Common myeloid progenitor, CD34-positive (primary cell): Measurements from ENCODE around the gene KLHL26.

Experiments
- CTCF ChIA-PET: fragments of 350-600 bp; sonication (Branson Sonifier 250); formaldehyde crosslinking; loops from one replicate; lab custom pipeline; 2021; ENCODE audit warnings: antibody characterized with exemption; lab: Charles Lee
- POLR2A ChIA-PET: fragments of 350-600 bp; sonication (Branson Sonifier 250); formaldehyde crosslinking; loops from one replicate; lab custom pipeline; 2021; ENCODE audit warnings: antibody characterized with exemption; lab: Charles Lee
- DNase-seq, 3 donors: peaks; one replicate each; pipeline versions ENCODE4 v3.0.0 to v3.0.0-alpha.2; 2013
- H3K27ac ChIP-seq, 2 experiments: 1 replicate in 1 of 2; 2 replicates in 1 of 2; pipeline ENCODE4 v1.7.0; 2013; ENCODE audit warnings: inconsistent platforms in 2 of 2, low read length in 2 of 2, mild to moderate bottlenecking in 2 of 2, low read depth in 1 of 2, moderate library complexity in 1 of 2; ENCODE audit not compliant: severe bottlenecking in 2 of 2, insufficient read depth in 1 of 2, poor library complexity in 1 of 2
- H3K27me3 ChIP-seq, 5 experiments: replicated peaks in 2 of 5; 1 replicate in 3 of 5; 2 replicates in 2 of 5; pipeline versions ENCODE4 v1.6.1 to v1.7.0; 2013; ENCODE audit warnings: low read length in 4 of 5, mild to moderate bottlenecking in 2 of 5, moderate library complexity in 2 of 5, inconsistent platforms in 1 of 5; ENCODE audit not compliant: insufficient read depth in 5 of 5, control insufficient read depth in 4 of 5
- H3K36me3 ChIP-seq, 4 experiments: 1 replicate in 2 of 4; 2 replicates in 2 of 4; pipeline versions ENCODE4 v1.6.1 to v1.7.0; 2013; ENCODE audit warnings: low read length in 3 of 4, control low read depth in 1 of 4, mild to moderate bottlenecking in 1 of 4; ENCODE audit not compliant: control insufficient read depth in 4 of 4, insufficient read depth in 4 of 4
- H3K4me1 ChIP-seq, 4 experiments: 1 replicate in 3 of 4; 2 replicates in 1 of 4; pipeline versions ENCODE4 v1.6.1 to v1.7.1; 2013; ENCODE audit warnings: low read length in 3 of 4, mild to moderate bottlenecking in 3 of 4, control low read depth in 1 of 4, inconsistent platforms in 1 of 4, moderate library complexity in 1 of 4; ENCODE audit not compliant: control insufficient read depth in 4 of 4, insufficient read depth in 4 of 4; ENCODE audit errors: control extremely low read depth in 1 of 4
- H3K4me3 ChIP-seq, 7 experiments: 1 replicate in 4 of 7; 2 replicates in 3 of 7; pipeline versions ENCODE4 v1.5.1 to v1.7.0; 2013; ENCODE audit warnings: mild to moderate bottlenecking in 7 of 7, low read length in 6 of 7, moderate library complexity in 6 of 7, inconsistent platforms in 2 of 7, low read depth in 2 of 7, control low read depth in 1 of 7; ENCODE audit not compliant: insufficient read depth in 4 of 7, control insufficient read depth in 1 of 7; ENCODE audit errors: extremely low read depth in 1 of 7
- H3K9me3 ChIP-seq, 5 experiments: 1 replicate in 4 of 5; 2 replicates in 1 of 5; pipeline versions ENCODE4 v1.6.1 to v1.7.1; 2013; ENCODE audit warnings: low read length in 4 of 5, mild to moderate bottlenecking in 2 of 5, inconsistent platforms in 1 of 5, low read depth in 1 of 5, moderate library complexity in 1 of 5; ENCODE audit not compliant: control insufficient read depth in 4 of 5, insufficient read depth in 2 of 5; ENCODE audit errors: control extremely low read depth in 1 of 5
- WGBS: methylation state at CpG from one replicate; pipeline ENCODE4 v1.1.5; 2013; ENCODE audit not compliant: insufficient coverage; 5-methylcytosine and 5-hydroxymethylcytosine counted together

The KLHL26 gene

DNA sequence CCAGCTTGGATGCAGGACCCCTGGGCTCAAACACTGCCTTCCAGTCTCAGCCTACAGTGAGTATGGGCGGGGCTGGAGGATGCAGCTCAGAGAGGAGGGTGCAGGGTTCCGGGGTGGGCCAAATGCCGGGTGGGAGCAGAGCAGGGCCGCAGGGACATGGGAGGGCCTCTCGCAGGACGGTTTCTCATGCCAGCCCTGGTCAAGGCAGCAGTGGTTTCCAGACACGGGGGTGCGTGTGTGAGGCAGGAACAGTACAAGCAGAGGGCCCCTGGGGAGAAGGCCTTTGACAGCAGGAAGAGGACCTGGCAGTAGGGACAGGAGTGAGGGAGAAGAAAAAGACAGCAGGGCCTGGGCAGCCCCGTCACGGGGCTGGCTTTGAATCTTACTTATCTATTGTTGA lies 80.8 kb downstream of the KLHL26 start:
- WGBS = 98% methylated on average over 6 of the region's 10 CpGs
- no peak for DNase-seq
- H3K4me1 ChIP-seq = peaks cover 0 to 11% (median 6%) of the 10 kb centered on the region in 4 experiments
- H3K27me3 ChIP-seq = no peaks in the 10 kb centered on the region
- ChIA-PET POLR2A (interaction anchor here (1.3 kb wide), 1 partner anchor 10 kb away, joined by 3 read pairs; no protein-coding TSS in a partner anchor), CTCF (no interaction called here)
- H3K36me3 ChIP-seq = peaks cover 0 to 9% (median 0%) of the 10 kb centered on the region in 4 experiments
- no peak overlapping the region for H3K4me3 ChIP-seq
- H3K9me3 ChIP-seq = no peaks in the 10 kb centered on the region
- no peak overlapping the region for H3K27ac ChIP-seq

DNA sequence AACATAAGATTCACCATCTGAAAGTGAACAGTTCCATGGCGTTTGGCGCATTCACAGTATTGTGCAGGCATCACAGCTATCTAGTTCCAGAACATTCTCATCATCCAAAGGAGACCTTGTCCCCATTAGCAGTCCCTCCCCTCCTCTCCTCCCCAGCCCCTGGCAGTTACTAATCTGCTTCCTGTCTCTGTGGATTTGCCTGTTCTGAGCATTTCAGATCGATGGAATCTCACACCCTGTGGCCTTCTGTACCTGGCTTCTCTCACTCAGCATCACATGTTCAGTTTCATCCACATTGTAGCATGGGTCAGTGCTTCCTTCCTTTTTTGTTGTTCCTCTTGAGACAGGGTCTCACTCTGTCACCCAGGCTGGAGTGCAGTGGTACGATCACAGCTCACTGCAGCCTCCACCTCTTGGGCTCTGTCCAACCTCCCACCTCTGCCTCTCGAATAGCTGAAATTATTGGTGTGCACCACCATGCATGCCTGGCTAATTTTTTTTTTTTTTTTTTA lies 81.2 kb downstream of the KLHL26 start:
- Histone ChIP-seq H3K9me3 (no peaks in the 10 kb centered on the region), H3K4me3 (no peak overlapping the region), H3K27ac (no peak overlapping the region), H3K4me1 (peaks cover 0 to 11% (median 6%) of the 10 kb centered on the region in 4 experiments), H3K27me3 (no peaks in the 10 kb centered on the region), H3K36me3 (peaks cover 0 to 8% (median 0%) of the 10 kb centered on the region in 4 experiments)
- DNase-seq = peak in 2 of 3 donors; percentile 18 to 40
- WGBS = 70% methylated on average over 5 of the region's 5 CpGs
- CTCF ChIA-PET = no interaction called here
- POLR2A ChIA-PET = interaction anchor here (1.3 kb wide), 1 partner anchor 10 kb away, joined by 3 read pairs; no protein-coding TSS in a partner anchor

DNA sequence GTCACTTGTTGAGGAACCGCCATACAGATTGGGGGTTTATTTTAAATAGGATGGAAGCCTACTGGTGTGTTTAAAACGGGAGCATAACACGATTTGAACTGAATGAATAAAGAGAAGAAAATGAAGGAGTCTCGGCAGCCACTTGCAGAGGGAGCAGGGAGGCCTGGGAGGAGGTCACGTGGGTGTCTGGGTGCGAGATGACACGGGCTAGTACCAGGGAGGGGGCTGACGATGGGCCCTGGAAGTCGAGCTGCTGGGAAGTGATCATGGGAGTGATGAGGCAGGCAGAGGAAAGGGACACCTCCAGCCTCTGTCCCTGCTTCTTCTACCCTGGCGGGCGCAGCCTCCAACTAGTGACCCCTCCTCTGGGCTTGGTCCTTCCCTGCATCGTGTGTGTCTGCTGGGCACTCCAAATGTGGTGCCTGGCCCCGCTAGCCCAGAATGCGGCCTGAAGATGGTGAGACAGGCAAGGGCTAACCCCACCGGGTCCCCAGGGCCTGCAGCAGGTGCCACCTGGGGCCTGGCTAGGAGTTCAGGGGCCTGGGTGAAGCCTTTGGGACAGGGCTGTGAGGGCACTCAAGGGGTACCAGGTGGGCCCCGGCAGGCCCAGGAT lies 82.1 kb downstream of the KLHL26 start:
- CTCF ChIA-PET = interaction anchor here (0.9 kb wide), 1 partner anchor 15 kb away, joined by 3 read pairs; no protein-coding TSS in a partner anchor
- 92% methylated on average over 9 of the region's 16 CpGs for WGBS
- Histone ChIP-seq H3K4me1 (peaks cover 0 to 11% (median 6%) of the 10 kb centered on the region in 4 experiments), H3K27me3 (no peaks in the 10 kb centered on the region), H3K9me3 (no peaks in the 10 kb centered on the region), H3K4me3 (no peak overlapping the region), H3K36me3 (peaks cover 0 to 5% (median 0%) of the 10 kb centered on the region in 4 experiments), H3K27ac (no peak overlapping the region)
- no peak for DNase-seq
- POLR2A ChIA-PET = no interaction called here

DNA sequence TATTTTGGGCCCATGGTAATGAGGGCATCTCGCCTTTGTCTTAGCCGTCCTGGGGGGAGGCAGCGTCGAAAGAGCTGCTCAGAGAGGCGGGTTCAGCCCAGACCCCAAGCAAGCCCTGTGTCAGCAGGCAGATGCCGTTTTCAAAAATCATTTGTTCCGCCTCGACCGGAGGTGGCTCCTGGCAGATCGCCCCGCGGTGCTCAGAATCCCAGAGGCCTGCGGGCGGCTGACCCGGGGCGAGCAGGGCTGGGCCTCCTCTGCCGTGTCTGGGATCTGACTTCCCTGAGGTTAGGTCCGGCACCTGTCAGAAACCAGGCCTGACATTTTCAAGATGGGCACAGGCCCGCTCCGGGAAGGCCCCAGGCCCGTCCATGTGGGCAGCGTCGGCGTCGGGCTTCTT lies 82.7 kb downstream of the KLHL26 start:
- no peak for DNase-seq
- Histone ChIP-seq H3K9me3 (no peaks in the 10 kb centered on the region), H3K27me3 (no peaks in the 10 kb centered on the region), H3K27ac (no peak overlapping the region), H3K36me3 (peaks cover 0 to 5% (median 0%) of the 10 kb centered on the region in 4 experiments), H3K4me1 (peaks cover 0 to 11% (median 6%) of the 10 kb centered on the region in 4 experiments), H3K4me3 (no peak overlapping the region)
- WGBS = 94% methylated on average over 19 of the region's 25 CpGs
- ChIA-PET CTCF (interaction anchor here (0.9 kb wide), 1 partner anchor 15 kb away, joined by 3 read pairs; no protein-coding TSS in a partner anchor), POLR2A (no interaction called here)
